Fibroblast of pulmonary artery (primary cell): Measurements from ENCODE around the gene GPT2.
A peak's percentile ranks its signal among the peaks of the same experiment; 100 is the strongest.

Experiments
- DNase-seq: peaks from one replicate; pipeline ENCODE4 v3.0.0-alpha.2; 2010; ENCODE audit warnings: low read depth
- H3K4me3 ChIP-seq: replicated peaks from 2 replicates; pipeline ENCODE4 v1.5.1; 2011; ENCODE audit warnings: low read depth, mild to moderate bottlenecking, control low read depth, low read length, moderate library complexity
- TF ChIP-seq, protein P1 (sequence below): IDR thresholded peaks from 2 replicates; pipeline ENCODE4 v1.5.1; 2011; ENCODE audit warnings: mild to moderate bottlenecking, control low read depth, low read length, inconsistent platforms; ENCODE audit errors: missing control alignments

The GPT2 gene

DNA sequence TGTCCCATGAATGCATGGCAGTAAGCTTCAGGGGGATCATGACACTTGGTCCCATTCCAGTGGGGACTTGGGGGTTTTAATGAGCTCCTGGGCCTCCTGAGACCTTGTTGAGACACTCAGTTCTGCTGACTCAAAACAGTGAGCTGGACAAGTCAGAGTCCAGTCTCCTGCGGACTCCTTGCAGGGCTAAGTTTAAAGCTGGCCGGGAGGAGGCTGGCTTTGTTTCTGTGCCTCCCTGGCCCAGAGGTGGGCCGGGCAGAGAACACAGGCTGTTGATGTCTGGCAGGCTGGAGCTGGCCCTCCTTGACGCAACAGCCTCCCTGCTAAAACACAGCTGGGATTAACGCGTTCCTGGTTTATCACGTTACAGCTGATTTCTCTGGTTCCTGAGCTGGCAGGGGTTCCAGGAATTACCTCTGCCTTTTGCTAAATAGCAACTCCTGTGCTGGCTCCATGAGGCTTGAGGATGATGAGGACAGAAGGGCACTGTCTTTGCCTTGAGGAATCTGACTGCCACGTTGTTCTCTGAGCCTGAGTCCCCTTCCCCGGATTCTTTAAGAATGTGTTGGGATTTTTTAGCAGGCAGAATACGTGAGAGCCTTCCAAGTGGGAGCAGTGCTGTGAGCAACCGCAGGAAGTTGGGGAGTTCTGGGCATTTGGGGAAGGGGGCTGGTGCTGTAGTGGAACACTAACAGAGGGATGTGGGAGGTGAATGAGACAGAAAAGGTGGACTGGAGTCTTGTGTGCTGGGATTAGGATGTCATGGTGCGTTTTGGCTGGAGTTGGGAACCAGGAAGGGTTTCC, 2.0 kb downstream of the GPT2 start:
- TF ChIP-seq, protein P1, sequence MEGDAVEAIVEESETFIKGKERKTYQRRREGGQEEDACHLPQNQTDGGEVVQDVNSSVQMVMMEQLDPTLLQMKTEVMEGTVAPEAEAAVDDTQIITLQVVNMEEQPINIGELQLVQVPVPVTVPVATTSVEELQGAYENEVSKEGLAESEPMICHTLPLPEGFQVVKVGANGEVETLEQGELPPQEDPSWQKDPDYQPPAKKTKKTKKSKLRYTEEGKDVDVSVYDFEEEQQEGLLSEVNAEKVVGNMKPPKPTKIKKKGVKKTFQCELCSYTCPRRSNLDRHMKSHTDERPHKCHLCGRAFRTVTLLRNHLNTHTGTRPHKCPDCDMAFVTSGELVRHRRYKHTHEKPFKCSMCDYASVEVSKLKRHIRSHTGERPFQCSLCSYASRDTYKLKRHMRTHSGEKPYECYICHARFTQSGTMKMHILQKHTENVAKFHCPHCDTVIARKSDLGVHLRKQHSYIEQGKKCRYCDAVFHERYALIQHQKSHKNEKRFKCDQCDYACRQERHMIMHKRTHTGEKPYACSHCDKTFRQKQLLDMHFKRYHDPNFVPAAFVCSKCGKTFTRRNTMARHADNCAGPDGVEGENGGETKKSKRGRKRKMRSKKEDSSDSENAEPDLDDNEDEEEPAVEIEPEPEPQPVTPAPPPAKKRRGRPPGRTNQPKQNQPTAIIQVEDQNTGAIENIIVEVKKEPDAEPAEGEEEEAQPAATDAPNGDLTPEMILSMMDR, result no peak
- peak; percentile 84 for DNase-seq
- H3K4me3 ChIP-seq, result peak overlapping the region; percentile 79

DNA sequence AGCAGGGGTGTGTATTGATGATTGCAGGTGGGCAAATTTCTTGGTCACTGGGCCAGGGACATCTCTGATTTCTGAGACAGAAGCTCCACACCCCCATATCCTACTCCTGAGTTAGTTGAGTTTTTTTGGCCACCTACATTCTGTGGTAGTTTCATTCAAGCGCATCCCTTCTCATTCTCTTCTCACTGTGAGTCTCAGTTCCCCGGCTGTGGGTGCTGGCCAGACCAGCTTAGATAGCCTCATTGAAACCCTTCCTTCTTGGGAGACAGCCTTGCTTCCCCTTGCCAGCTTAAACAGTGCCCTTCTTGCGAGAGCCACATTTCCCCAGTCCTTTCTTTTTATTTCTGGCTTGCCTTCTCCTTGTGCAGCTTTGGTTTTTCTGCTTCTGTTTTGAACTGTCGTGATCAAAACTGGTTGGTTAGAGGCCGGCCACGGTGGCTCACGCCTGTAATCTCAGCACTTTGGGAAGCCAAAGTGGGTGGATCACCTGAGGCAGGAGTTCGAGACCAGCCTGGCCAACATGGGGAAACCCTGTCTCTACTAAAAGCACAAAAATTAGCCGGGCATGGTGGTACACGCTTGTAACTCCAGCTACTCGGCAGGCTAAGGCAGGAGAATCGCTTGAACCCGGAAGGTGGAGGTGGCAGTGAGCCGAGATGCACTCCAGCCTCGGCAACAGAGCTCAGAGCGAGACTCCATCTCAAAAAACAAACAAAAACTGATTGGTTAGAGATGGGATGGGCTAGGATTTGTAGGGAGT, 2.8 kb downstream of the GPT2 start:
- TF ChIP-seq, protein P1, result no peak
- no peak for DNase-seq
- H3K4me3 ChIP-seq, result no peak overlapping the region

DNA sequence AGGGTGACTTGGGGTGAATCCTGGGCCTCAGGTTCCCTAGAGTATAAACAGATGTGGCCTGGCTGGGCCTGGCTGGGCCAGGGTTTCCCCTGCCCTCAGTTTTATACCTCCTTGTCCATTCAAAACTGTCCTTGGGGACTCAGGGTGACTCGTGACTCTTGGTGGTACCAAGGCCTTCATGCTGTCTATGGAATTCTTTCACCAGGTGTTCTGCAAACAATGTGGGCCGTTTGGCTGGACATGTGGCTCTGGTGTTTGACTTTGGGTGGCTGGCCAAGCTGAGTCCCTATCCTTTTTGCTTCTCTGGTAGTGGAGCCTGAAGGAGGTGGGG, 3.3 kb downstream of the GPT2 start:
- TF ChIP-seq, protein P1, result no peak
- DNase-seq, result no peak
- no peak overlapping the region for H3K4me3 ChIP-seq

DNA sequence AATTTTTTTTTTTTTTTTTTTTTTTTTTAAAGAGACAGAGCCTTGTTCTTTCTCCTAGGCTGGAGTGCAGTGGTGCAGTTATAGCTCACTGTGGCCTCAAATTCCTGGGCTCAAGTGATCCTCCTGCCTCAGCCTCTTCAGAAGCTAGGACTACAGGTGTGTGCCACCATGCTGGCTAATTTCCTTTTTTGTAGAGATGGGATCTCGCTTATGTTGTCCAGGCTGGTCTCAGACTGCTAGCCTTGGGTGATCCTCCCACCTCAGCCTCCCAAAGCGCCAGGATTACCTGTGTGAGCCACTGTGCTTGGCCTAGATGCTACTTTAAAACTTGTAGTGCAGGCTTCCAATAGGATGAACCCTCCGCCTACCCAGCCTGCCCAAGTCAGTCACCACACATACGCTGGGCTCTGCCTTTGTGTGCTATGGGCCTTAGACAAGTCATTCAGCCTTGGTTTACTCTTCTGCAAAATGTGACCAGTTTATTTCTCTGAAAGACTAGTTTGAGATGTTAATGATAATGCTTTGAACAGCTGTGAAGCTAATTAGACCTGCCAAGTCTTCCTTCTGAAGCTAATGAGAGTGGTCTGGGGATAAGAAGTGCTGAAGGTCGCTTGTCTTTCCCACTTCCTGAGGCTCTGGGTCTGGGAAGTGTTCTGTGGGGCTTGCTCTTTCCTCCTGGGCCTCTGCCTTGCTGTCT, 5.2 kb downstream of the GPT2 start:
- no peak for DNase-seq
- TF ChIP-seq, protein P1, result no peak
- H3K4me3 ChIP-seq, result no peak overlapping the region

DNA sequence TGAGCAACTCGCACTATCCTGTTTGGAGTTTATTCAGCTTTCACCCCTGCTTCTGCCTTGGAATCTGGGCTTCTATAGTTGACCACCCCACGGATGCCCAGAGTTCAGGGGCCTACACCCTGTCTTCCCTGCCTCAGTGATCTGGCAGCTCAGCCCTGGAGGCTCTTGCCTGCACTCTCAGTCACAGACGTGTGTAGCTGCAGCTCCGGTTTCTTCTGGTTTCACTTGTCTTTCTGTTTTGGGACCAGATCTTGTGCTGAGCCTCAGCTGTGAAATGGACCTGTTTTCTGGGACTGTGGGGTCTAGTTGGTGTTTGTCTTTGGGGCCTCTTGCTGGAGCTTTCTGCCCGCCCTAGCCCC, 5.8 kb downstream of the GPT2 start:
- TF ChIP-seq, protein P1, result no peak
- no peak for DNase-seq
- no peak overlapping the region for H3K4me3 ChIP-seq

DNA sequence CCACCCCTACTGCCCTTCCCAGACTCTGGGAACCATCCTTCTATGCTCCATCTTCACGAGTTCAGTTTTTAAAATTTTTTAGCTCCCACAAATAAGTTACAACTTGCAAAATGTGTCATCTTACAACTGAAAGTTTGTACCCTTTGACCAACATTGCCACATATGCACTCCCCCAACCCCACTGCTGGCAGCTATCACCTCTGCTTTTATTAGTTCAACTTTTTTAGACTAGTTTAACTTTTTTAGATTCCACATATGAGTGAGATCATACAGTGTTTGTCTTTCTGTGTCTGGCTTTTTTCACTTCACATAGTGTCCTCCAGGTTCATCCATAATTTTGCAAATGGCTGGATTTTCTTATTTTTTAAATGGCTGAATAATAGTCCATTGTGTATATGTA, 7.7 kb downstream of the GPT2 start:
- DNase-seq, result no peak
- TF ChIP-seq, protein P1, result no peak

More for the DNA sequence above, 7.7 kb downstream of the GPT2 start:
- no peak overlapping the region for H3K4me3 ChIP-seq
